T-helper 2 cell treated with Interferon-gamma antibody and Interleukin-4, amounts not matched to agents 5 μg/mL and 100 μg/mL, for 36 hours (primary cell): Measurements from ENCODE around the gene GRPR.
"Not testable (repeated sequence)": the region's sequence is repeated elsewhere in the genome, so short reads cannot be mapped to it uniquely, and the experiment has no call there.

ENCODE experiments used
- DNase-seq: peaks from one replicate; pipeline ENCODE4 v3.0.0; 2021; ENCODE audit warnings: low spot score
- H3K27ac Mint-ChIP-seq: one replicate; pipeline ENCODE4 v1.8.0; 2021; ENCODE audit warnings: mild to moderate bottlenecking, mixed read lengths
- H3K27me3 Mint-ChIP-seq: one replicate; pipeline ENCODE4 v1.8.0; 2021; ENCODE audit warnings: low read depth, mixed read lengths
- H3K36me3 Mint-ChIP-seq: one replicate; pipeline ENCODE4 v1.8.0; 2021; ENCODE audit warnings: low read depth, mixed read lengths
- H3K4me1 Mint-ChIP-seq: one replicate; pipeline ENCODE4 v1.8.0; 2021; ENCODE audit warnings: low read depth, mixed read lengths
- H3K4me3 Mint-ChIP-seq: one replicate; pipeline ENCODE4 v1.8.0; 2022; ENCODE audit warnings: mild to moderate bottlenecking, moderate library complexity, mixed read lengths
- H3K9me3 Mint-ChIP-seq: one replicate; pipeline ENCODE4 v1.8.0; 2021; ENCODE audit warnings: mixed read lengths

Gene GRPR

GRCh38 chrX:16175329-16176061 lies 52.1 kb downstream of the GRPR start:
- no peaks in the 10 kb centered on the region for H3K4me1 Mint-ChIP-seq
- no peak overlapping the region for H3K4me3 Mint-ChIP-seq
- H3K27ac Mint-ChIP-seq, result no peak overlapping the region
- H3K27me3 Mint-ChIP-seq, result peaks cover 2% of the 10 kb centered on the region
- no peak for DNase-seq
- H3K9me3 Mint-ChIP-seq, result no peaks in the 10 kb centered on the region
- no peaks in the 10 kb centered on the region for H3K36me3 Mint-ChIP-seq

GRCh38 chrX:16177260-16177659 lies 53.9 kb downstream of the GRPR start:
- no peak overlapping the region for H3K27ac Mint-ChIP-seq
- DNase-seq, result no peak
- no peaks in the 10 kb centered on the region for H3K36me3 Mint-ChIP-seq
- H3K9me3 Mint-ChIP-seq, result no peaks in the 10 kb centered on the region
- no peak overlapping the region for H3K4me3 Mint-ChIP-seq
- H3K4me1 Mint-ChIP-seq, result no peaks in the 10 kb centered on the region
- peaks cover 2% of the 10 kb centered on the region for H3K27me3 Mint-ChIP-seq

GRCh38 chrX:16183843-16184242 lies 60.5 kb downstream of the GRPR start:
- H3K4me1 Mint-ChIP-seq, result not testable (repeated sequence)

GRCh38 chrX:16185725-16186136 lies 62.4 kb downstream of the GRPR start:
- Mint-ChIP-seq H3K27ac (no peak overlapping the region), H3K4me3 (no peak overlapping the region), H3K9me3 (no peaks in the 10 kb centered on the region), H3K4me1 (peaks cover 9% of the 10 kb centered on the region), H3K36me3 (no peaks in the 10 kb centered on the region), H3K27me3 (no peaks in the 10 kb centered on the region)
- DNase-seq, result no peak

More at GRCh38 chrX:16183843-16184242, 60.5 kb downstream of the GRPR start:
- not testable (repeated sequence) for H3K27me3 Mint-ChIP-seq, H3K9me3 Mint-ChIP-seq, H3K27ac Mint-ChIP-seq, H3K36me3 Mint-ChIP-seq, H3K4me3 Mint-ChIP-seq, DNase-seq

- Mint-ChIP-seq H3K9me3 (no peaks in the 10 kb centered on the region), H3K27ac (no peak overlapping the region), H3K4me1 (peaks cover 9% of the 10 kb centered on the region), H3K4me3 (no peak overlapping the region), H3K27me3 (no peaks in the 10 kb centered on the region), H3K36me3 (no peaks in the 10 kb centered on the region)
- DNase-seq, result no peak
Observed at GRCh38 chrX:16186380-16187007, 63.1 kb downstream of the GRPR start.

- no peaks in the 10 kb centered on the region for H3K27me3 Mint-ChIP-seq
- no peak for DNase-seq
- no peak overlapping the region for H3K4me3 Mint-ChIP-seq
Observed at GRCh38 chrX:16187024-16187760, 63.8 kb downstream of the GRPR start.

GRCh38 chrX:16188687-16189086 lies 65.3 kb downstream of the GRPR start:
- no peak overlapping the region for H3K4me3 Mint-ChIP-seq
- H3K27ac Mint-ChIP-seq, result no peak overlapping the region
- H3K4me1 Mint-ChIP-seq, result peaks cover 9% of the 10 kb centered on the region
- H3K9me3 Mint-ChIP-seq, result no peaks in the 10 kb centered on the region
- no peaks in the 10 kb centered on the region for H3K27me3 Mint-ChIP-seq
- no peaks in the 10 kb centered on the region for H3K36me3 Mint-ChIP-seq
- no peak for DNase-seq

More at GRCh38 chrX:16187024-16187760, 63.8 kb downstream of the GRPR start:
- Mint-ChIP-seq H3K36me3 (no peaks in the 10 kb centered on the region), H3K27ac (no peak overlapping the region), H3K4me1 (peaks cover 9% of the 10 kb centered on the region), H3K9me3 (no peaks in the 10 kb centered on the region)

GRCh38 chrX:16191605-16192004 lies 68.2 kb downstream of the GRPR start:
- no peak for DNase-seq
- no peaks in the 10 kb centered on the region for H3K4me1 Mint-ChIP-seq
- no peak overlapping the region for H3K4me3 Mint-ChIP-seq
- no peaks in the 10 kb centered on the region for H3K36me3 Mint-ChIP-seq
- H3K9me3 Mint-ChIP-seq, result no peaks in the 10 kb centered on the region
- H3K27me3 Mint-ChIP-seq, result no peaks in the 10 kb centered on the region
- no peak overlapping the region for H3K27ac Mint-ChIP-seq

- H3K27ac Mint-ChIP-seq, result no peak overlapping the region
- H3K9me3 Mint-ChIP-seq, result no peaks in the 10 kb centered on the region
- H3K4me1 Mint-ChIP-seq, result no peaks in the 10 kb centered on the region
- no peaks in the 10 kb centered on the region for H3K36me3 Mint-ChIP-seq
- no peak overlapping the region for H3K4me3 Mint-ChIP-seq
- DNase-seq, result no peak
- H3K27me3 Mint-ChIP-seq, result peaks cover 4% of the 10 kb centered on the region
Observed at GRCh38 chrX:16196829-16197228, 73.5 kb downstream of the GRPR start.

GRCh38 chrX:16199343-16199742 lies 76.0 kb downstream of the GRPR start:
- no peak for DNase-seq
- Mint-ChIP-seq H3K4me1 (no peaks in the 10 kb centered on the region), H3K36me3 (no peaks in the 10 kb centered on the region), H3K9me3 (no peaks in the 10 kb centered on the region), H3K27me3 (peaks cover 4% of the 10 kb centered on the region), H3K4me3 (no peak overlapping the region), H3K27ac (no peak overlapping the region)

GRCh38 chrX:16202943-16203342 lies 79.6 kb downstream of the GRPR start:
- no peaks in the 10 kb centered on the region for H3K36me3 Mint-ChIP-seq
- no peak overlapping the region for H3K4me3 Mint-ChIP-seq
- no peaks in the 10 kb centered on the region for H3K9me3 Mint-ChIP-seq
- no peak for DNase-seq
- H3K27me3 Mint-ChIP-seq, result no peaks in the 10 kb centered on the region
- H3K27ac Mint-ChIP-seq, result no peak overlapping the region
- H3K4me1 Mint-ChIP-seq, result no peaks in the 10 kb centered on the region
